ENCODE results near the gene GRK4.
"Not testable (repeated sequence)": the region's sequence is repeated elsewhere in the genome, so short reads cannot be mapped to it uniquely, and the experiment has no call there.

GRK4 gene

GRCh38 chr4:3041192-3042142 is 78.1 kb downstream of the GRK4 start:
- DNase-seq = peak; percentile 82 to 89 (median 86)

- DNase-seq = no peak
Observed at GRCh38 chr4:3042226-3042625, 78.9 kb downstream of the GRK4 start.

GRCh38 chr4:3043282-3044020 is 80.1 kb downstream of the GRK4 start:
- DNase-seq = no peak

GRCh38 chr4:3044870-3045819 is 81.8 kb downstream of the GRK4 start:
- peak; percentile 84 to 97 (median 94) for DNase-seq

- peak in 3 of 4 experiments; percentile 15 to 47 (median 39) for DNase-seq
Observed at GRCh38 chr4:3046162-3046561, 82.8 kb downstream of the GRK4 start.

GRCh38 chr4:3046623-3047022 is 83.3 kb downstream of the GRK4 start:
- no peak for DNase-seq

- peak; percentile 72 to 83 (median 78) for DNase-seq
Observed at GRCh38 chr4:3047464-3048286, 84.3 kb downstream of the GRK4 start.

- not testable (repeated sequence) for DNase-seq
Observed at GRCh38 chr4:3051141-3051897, 87.9 kb downstream of the GRK4 start.

GRCh38 chr4:3054169-3054759 is 90.9 kb downstream of the GRK4 start:
- no peak for DNase-seq

GRCh38 chr4:3059943-3060342 is 96.6 kb downstream of the GRK4 start:
- peak in 2 of 4 experiments; percentile 32 to 49 for DNase-seq

GRCh38 chr4:3060946-3061345 is 97.6 kb downstream of the GRK4 start:
- DNase-seq = peak in 2 of 4 experiments; percentile 32 to 44

GRCh38 chr4:3062471-3062870 is 99.1 kb downstream of the GRK4 start:
- peak; percentile 37 to 69 (median 57) for DNase-seq

- no peak for DNase-seq
Observed at GRCh38 chr4:3065551-3065950, 102.2 kb downstream of the GRK4 start.

- peak; percentile 26 to 64 (median 44) for DNase-seq
Observed at GRCh38 chr4:3066836-3067400, 103.5 kb downstream of the GRK4 start.

- DNase-seq = no peak
Observed at GRCh38 chr4:3067473-3068001, 104.2 kb downstream of the GRK4 start.

GRCh38 chr4:3069661-3070199 is 106.4 kb downstream of the GRK4 start:
- no peak for DNase-seq

GRCh38 chr4:3070709-3071500 is 107.5 kb downstream of the GRK4 start:
- no peak for DNase-seq

- no peak for DNase-seq
Observed at GRCh38 chr4:3071811-3072210, 108.4 kb downstream of the GRK4 start.
